GM18907 (cell line): ENCODE data around the gene RTL10.

Source experiments
- ATAC-seq: cut with Tn5 transposase; IDR thresholded peaks from one replicate; pipeline ENCODE4 v1.9.1; 2021; ENCODE audit warnings: mild to moderate bottlenecking, moderate library complexity; ENCODE audit not compliant: unreplicated experiment

Gene RTL10

DNA sequence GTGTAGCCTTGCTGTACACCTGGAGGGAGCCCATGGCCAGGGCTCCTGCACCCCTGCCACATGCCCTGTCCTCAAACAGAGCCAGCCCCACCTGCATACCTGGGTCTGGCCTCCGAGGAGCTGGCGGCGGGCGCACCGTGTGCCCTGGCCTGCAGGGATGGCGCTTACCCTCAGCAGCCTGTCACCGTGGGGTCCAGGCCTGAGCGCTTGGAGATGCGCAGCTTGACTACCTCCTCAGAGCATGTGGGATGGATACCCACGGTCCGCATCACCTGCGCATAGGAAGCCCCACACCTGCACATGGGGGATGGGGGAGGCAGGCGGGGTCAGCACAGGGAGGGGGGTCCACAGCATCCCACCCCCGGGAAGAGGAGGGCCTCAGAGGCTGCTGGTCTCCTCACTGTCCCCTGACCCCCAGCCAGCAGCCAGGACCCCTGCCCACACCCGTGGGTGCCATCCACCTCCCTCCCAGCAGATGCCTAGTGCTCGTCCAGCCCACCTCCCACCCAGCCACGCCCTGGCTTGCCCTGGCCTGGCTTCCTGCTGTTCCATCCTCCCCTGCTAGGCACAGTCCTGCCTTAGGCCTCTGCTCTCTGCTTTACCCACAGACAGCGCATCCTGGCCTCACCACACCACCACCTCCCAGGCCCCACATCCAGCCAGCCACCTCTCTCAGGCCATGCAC is 22.4 kb upstream of the RTL10 start:
- ATAC-seq = no peak

DNA sequence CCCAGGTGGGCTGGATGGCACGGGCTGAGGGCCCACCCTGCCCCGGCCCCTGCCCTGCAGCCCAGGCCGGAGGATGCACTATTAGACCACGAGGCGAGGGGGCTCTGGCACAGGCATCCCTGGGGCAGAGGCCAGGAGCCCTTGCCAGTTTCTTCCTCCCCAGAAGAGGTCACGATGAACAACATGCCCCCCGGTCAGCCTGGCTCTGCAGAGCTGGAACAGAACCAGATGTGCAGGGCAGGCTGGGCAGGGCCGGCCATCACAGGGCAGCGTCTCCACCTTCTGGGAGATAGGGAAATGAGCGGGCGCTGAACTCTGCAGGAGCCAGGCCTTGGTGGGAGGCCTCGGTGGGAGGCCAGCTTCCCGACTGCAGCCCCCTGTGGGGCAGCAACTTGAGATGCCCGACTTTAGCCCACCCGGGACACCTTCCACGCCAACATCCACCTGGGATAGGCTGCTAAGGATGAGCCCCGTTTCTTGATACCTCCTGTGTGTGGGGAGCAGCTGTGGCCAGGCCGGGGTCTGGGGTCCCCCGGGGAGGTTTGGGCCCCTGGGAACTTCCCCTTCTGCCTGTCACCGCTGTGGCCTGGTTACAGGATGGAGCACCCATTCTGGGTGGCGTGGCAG is 21.8 kb upstream of the RTL10 start:
- no peak for ATAC-seq

DNA sequence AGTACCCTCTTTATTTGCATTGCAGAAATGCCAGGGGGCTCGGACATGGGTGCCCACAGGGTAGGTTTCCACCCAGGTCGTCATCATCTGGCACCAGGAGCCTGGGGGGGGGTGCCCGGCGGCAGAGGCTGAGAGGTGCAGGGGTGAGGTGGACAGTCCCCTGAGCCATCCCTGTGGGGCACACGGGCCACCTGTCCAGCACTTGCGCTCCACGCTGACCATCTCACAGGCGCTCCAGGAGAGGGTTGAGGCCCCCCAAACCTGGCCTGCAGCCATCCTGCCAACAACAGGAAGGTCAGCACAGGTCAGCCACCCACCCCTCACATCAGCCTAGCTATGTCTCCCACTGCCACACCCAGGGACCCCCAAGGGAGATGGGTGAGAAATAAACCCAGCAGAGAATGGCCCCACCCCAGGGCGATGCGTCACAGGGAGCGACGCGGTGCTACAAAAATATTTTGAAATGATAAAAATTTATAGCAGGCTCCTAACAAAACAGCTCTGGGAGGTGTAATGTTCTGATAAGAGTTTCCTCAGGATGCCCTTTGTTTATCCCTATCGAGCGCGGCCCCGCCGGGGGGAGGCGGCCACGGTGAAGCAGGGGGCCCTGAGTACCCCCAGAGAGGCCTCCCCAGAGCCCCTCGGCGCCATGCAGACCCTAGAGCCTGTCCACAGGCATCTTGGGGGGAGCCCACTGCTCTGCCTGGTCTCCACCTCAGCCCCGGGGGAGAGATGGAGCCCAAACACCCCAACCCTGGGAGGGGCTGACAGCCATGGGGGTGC is 21.0 kb upstream of the RTL10 start:
- no peak for ATAC-seq

DNA sequence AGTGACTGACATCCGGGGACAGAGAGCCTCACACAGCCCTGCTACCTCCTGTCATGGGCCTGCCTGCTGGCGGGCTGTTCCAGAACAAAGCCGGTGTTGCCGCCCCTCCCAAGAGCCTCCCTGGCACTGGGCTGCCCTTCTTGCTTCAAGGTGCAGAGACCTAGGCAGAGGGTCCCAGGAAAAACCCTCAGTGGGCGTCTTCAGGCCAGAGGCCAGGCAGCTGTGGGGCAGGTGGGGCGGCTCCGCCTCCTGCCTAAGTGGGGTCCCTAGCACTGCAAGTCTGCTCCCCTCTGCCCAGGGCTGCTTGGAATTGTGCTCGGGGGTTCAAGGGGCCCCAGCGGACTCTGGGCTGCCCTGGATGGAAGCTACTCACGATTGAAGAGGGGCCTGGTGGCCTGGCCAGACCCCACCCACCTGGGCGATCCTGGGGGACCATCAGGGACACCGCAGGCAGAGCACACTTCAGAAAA is 20.4 kb upstream of the RTL10 start:
- no peak for ATAC-seq

DNA sequence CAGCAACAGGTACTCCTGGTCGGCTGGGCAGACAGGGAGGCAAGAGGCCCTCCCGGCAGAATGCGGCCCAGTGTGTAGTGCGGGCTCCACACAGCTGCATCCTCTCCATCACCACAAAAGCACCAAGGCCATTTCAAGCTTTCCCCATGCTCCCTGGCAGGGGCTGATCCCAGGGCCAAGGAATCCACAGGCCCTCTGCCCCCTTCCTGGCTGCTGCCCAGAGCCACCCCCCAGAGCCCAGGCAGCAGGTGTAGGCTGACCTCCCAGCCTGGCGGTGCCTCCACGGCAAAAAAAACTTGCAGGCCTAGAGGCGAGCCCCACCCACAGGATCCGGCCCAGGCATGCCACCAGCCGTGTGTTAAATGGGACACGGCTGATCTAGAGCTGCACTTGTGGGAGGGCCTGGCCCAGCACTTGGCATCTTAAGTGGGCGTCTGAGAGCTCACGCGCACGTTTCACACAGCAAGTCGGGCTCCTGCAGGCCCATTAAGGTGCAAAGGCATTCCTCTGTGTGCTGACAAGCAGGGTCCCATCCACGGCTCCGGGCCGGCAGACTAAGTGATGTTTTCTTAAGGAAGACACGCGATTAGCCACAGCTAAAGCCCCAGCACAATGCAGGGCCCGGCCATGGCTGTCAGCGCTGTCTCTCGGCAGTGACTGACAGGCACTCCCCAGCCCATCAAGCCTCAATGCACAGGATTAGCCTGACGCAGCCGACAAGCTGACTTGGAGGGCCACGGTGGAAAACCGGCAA is 19.8 kb upstream of the RTL10 start:
- ATAC-seq = no peak

DNA sequence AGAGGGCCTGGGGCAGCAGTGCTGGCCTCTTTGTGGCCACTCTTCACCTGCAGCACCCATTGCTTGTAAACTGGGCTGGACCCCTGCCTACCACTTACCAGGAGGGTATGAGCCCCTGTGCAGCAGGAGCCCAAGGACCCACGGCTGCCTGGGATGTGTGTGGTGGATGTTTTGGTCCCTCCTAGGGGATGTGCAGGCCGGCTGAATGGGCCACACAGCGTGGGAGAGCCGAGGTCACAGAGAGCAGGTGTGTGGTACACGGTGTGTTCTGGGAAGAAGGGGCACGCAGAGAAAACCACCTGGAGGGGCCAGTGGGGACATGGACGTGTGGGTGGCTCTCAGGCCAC is 19.3 kb upstream of the RTL10 start:
- no peak for ATAC-seq

DNA sequence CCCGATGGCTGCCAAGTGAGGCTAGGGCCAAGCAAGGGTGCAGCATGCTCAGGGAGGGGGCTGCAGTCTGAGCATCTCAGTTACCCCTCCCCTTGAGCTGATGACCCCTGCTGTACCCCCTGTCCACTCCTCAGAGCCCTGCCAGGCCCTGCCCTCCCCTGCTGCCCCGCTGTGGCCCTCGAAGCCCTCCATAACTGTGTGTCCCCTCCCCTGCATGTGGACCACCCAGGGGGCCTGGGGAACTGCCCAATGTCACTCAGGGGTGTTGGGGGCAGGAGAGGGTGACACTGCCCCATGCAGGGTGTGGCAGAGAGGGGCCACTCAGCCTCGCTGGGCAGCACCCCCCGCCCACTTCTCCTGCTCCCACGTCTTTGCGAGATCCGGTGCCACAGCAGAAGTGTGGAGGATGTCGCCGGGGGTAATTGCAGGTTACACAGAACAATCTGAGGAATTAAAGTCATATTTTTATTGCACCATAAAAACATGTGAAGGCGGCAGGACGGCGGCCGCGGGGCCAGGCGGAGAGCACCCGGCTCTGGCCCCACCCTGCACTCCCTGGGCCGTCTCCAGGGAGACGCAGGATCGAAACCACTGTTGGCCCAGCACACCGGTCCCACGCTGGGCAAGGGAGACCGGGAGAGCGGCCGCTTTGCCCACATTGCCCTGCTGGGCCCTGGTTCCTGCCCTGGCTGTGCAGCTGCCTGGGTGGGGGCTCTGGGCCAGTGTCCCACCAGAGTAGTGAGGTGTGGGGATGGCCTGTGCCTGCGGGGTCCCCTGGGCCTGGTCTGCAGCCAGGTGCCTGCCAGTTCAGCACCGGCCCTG is 18.7 kb upstream of the RTL10 start:
- ATAC-seq = no peak

DNA sequence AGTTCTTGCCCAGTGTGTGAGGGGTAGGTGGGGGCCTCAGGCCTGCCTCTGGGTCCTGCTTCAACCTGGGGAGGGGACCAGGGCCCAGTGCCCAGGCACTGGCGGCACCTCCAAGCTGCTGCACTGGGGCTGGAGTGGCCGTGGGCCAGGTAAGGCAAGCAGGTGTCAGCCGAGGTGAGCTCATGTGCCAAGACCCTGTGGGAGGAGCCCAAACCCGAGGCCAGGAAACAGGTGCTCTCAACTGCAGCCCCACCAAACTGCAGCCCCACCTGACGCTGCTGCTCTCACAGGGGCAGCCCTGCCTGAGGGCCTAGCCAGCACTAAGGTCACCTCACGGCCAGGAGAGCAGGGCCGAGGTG is 18.1 kb upstream of the RTL10 start:
- no peak for ATAC-seq

DNA sequence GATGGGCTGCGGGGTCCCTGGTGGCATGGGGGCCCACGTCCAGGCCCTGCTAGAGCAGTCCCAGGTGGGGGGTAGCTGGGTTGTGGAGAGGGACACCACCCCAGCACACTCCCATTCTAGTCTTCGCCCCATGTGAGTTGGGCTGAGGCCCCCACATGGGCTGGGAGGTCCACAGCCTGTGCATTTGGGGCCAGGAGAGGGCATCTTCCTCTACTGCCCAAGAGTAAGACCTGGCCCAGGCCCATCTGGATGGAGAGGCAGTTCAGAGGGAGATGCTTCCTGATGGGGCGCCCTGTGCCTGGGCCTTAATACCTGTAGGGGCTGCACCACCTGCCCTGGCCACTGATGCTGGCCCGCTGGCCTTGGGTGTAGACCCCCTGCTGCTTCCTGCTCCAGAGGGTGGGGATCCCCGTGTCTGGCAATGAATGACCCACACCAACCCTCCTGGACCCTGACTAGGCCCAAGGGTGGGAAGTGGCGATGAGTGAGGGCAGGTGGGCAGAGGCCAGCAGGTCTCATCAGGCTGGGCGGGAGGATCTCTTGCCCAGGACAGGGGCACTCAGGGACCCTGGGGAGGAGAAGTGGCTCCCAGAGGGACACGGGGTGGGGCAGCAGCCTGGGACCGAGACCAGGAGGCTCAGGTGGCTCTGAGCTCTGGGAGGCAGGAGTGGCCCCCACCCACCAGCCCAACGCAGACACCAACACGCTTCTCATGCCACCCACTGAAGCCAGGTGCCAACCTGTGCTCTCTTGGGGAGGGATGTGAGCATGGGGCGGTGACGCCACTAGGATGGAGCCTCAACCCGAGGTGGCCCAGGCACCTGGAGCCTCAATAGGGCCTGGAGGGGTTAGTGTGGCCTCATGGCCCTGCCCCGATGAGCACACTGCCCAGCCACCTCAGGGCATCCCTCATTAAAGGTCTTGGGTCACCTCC is 17.4 kb upstream of the RTL10 start:
- ATAC-seq = no peak

DNA sequence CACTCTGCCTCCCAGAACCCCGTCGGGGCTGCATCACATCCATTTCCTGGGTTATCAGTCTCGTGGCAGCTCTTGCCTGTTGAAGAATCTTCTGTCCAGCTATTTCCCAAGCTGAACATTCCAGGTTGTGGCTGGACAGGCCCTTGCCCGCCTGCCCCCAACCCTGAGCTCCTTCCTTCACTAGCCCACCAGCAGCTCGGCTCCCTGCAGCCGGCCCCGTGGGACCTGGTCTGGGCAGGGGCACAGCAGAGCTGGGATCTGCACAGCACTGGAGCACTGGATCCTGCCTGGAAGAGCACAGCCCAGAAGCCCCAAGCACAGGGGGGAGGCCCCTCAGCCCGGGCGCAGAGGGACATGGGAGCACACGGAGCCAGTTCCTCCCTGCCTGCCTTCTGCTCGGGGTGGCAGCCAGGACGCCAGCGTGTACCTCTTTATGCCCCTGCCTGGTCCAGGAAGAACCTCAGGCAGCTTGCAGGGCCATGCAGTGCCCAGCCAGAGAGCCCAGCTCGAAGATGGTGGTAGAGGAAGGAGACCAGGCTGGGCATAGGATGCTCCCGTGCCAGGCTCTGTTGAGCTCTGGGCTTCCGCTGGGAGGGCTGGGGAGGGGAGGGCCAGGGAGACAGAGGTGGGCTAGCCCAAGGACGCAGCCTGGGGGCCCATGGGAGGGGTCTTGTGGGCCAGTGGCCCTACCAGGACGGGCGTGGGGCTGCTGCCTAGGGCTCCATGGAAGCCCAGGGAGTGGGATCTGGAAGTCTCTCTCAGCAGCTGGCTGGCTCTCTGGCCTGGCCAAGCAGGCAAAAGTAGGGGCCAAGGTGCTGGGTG is 16.6 kb upstream of the RTL10 start:
- no peak for ATAC-seq

DNA sequence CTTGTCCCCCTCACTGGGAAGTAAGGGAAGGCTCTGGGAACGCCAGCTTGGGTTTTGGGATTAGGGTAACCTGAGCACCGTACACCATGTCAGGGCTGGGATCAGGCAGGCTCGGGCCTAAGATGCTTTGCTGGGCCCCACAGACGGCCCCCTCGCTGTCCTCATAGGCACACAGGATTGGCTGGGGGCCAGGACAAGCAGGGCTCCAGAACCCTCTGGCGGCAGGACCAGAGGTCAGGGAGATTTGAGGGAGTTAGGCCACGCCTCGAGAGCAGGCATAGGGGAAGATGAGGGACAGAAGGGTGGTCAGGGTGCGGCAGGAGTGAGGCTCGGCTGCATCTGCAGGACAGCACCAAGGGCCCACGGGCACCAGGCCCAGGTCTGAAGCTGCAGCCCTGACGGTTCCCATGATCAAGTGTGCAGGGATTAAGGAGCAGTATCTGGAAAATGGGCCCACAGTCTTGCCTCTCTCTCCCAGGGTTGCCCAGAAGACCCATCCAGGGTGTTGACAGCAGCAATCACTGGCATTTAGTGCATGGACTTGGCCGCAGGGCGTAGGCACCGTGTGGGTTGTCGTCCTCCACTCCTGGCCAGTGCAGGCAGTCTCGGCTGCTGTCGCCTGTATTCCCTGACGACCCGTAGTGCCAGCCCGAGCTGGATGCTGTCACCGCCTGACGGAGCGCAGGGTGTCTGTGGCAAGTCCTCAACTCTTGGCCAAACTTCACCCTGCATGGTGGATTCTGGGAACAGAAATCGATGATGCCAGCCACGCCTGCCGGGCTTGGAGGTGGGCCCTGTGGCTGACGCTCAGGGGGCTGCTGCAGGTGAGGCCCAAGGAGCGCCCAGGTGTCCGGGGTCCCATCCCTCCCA is 15.7 kb upstream of the RTL10 start:
- no peak for ATAC-seq

DNA sequence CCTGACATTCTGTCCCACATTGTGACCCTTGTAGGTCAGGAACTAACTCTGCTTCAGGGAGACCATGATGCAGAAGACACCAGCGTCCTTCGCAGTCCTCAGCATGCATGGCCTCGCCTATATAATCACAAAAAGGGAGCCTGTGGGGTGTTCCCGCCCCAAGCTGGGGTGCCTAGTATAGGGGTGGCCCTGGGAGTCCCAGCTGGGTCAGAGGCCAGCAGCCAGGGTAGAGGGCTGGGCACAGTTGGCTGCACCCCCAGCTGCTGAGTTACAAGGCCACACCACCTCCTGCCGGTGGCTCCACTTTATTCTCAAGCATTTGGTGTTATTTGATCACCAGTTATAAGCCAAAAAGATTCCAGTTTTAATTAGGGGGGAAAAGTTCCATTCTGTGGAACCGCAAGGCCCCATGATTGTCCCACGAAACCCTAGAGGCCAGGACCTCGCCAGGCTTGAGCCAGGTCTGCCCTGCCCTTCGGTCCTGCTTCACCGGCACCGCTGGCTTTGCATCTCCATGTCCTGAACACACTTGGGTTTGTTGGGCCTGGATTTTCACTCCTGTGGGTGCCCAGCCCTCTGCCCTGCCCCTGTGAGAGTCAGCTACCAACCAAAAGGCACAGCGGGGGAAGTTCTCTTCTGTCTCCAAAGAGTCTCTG is 15.0 kb upstream of the RTL10 start:
- no peak for ATAC-seq

DNA sequence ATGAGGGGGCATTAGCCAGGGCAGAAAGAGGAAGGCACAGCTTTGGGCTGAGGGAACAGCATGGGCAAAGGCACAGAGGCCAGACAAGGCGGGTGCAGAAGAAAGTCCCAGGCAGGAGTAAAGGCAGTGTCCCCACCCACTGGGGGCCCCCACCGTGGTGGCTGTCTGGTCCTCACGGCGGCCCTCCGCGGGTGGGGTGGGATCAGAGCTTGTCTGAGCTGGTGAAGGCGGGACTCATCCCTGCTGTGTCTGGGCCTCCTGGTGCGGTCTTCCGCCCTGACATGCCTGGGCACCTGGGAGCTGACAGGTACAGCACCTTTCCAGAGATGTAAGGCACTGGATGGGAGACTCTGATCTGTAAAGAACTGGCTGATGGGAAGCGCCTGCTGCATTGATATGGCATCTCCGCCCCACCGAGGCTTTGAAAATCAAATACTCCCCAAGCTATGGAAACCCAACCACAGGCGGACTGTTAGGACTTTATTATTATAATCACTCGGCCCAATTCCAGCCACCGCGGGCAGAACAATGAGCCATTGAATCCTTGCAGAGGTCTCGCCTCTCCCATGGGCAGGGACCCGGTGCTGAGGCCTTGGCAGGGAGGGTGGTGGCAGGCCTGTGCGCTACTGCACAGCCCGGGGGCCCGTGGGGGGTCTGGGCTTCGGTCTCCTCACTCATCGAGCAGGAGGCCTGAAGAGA is 14.2 kb upstream of the RTL10 start:
- ATAC-seq = no peak

DNA sequence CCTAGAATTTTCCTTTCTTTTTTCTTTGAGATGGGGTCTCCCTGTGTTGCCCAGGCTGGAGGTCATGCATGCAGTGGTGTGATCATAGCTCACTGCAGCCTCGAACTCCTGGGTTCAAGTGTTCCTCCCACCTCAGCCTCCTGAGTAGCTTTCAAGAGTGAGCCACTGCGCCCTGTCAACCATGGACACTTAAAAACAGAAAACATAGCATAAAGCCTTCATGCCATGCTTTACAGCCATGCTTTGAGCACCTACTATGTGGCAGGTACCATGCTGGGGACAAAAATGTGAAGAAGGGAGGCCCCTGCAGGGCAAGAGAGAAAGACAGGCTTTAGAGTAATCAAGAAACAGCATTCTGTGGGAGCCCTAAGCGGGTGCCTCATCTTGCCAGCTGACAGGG is 13.7 kb upstream of the RTL10 start:
- no peak for ATAC-seq

DNA sequence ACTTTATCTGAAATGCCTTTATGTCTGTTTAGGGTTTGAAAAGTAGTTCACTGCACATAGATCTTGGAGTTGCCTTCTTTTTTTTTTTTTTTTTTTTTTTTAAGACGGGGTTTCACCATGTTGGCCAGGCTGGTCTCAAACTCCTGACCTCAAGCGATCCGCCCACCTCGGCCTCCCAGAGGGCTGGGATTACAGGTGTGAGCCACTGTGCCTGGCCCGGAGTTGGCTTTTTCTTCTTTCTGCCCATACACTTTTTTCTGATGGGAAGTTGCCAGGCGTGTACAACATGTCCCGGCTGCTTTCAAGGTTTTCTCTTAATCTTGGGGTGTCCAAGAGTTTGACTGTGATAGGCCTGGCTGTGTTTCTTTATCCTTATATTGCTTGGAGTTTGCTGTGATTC is 12.9 kb upstream of the RTL10 start:
- ATAC-seq = no peak

DNA sequence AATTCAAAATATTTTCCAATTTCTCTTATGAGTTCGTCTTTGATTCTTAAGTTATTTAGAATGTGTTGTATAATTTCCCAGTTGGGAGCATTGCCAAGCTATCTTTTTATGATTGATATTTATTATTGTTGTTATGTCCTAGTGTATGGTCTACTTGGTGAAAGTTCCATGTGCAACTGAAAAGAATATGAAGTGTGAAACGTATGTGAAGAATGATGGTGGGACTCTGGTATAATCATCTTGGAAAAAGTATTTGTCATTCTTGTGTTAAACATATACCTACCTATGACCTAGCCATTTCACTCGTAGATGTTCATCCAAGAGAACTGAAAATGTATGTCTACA is 12.0 kb upstream of the RTL10 start:
- no peak for ATAC-seq
